SK-MEL-5 (cell line): ENCODE measurements around the gene CCDC192. TPM values are rescaled to one million over a fixed set of nuclear protein-coding genes. Genes with fewer than 3 reads are reported as not detected.

ENCODE experiments used
- DNase-seq: peaks from one replicate; pipeline ENCODE4 v3.0.0-alpha.2; 2016; ENCODE audit warnings: low read depth, low spot score
- in situ Hi-C: cut with HindIII; loops from 2 replicates; pipeline ENCODE4 v1.10.0; 2016; ENCODE audit warnings: low sequenced_read_pairs, high pct_unique_total_duplicates, low pct_unique_long_range_greater_than_20kb
- total RNA-seq: library from RNA; depleted of rRNA; stranded (reverse); fragments of >200 nt; shearing (Covaris generic); gene quantifications from 2 replicates; pipeline ENCODE4 v1.2.3, GENCODE V29; 2014

CCDC192 gene
- total RNA-seq, 1 experiment from 2014 or later: not detected

DNA sequence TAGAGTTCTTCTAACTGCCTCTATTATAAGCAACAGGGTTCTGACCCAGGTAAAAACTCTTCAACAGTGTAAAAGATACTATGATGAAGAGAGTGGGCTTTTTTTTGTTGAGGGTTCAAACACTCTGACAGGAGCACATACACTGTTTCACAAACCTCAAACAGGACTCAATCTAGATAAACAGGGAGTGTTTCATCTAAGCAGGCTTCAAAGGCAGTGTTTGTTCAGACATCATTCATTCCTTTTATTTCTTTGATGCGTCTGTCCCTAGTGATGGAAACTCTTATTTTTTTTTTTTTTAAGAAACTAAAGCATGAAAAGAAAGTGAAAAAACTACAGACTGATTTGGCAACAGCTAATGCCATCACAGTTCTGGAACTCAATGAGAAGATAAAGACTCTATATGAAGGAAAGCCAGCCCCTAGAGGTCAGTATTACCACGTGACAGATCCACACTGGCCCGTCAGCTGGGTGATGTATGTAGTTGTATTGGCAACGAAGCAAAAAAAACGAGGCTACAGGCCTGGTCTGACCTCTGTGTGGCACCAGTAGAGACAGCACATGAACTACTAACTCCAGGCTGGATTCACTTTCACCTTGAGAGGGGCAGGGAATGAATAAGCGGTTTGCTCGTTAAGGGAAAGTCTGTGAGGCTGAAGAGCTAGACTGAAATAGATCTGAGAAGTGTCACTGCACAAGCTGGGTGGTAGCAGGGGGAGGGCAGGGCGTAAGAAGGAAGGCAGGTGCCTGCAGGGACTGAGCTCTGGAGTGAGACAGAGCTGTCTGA is 172.2 kb downstream of the CCDC192 start:
- in situ Hi-C loops: no loop called here
- DNase-seq: peak; percentile 78

DNA sequence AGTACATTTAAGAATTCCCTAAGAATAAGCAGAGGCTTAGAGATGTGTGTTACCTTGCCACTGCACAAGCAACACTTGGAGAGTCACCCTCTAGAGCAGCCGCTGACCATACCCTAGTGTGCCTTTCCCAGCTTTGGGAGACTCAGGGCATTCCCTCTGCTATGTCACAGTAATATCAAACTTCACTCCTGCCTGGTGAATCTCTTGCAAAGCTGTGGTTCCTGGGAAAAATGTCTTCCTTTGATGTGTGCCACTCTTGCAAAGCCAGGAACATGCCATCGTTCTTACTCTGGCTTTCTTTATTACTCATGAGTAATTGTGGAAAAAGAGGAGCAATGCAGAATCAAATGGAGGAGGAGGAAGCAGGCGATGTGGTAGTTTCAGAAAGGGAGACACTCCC is 173.2 kb downstream of the CCDC192 start:
- DNase-seq: no peak
- in situ Hi-C loops: no loop called here

DNA sequence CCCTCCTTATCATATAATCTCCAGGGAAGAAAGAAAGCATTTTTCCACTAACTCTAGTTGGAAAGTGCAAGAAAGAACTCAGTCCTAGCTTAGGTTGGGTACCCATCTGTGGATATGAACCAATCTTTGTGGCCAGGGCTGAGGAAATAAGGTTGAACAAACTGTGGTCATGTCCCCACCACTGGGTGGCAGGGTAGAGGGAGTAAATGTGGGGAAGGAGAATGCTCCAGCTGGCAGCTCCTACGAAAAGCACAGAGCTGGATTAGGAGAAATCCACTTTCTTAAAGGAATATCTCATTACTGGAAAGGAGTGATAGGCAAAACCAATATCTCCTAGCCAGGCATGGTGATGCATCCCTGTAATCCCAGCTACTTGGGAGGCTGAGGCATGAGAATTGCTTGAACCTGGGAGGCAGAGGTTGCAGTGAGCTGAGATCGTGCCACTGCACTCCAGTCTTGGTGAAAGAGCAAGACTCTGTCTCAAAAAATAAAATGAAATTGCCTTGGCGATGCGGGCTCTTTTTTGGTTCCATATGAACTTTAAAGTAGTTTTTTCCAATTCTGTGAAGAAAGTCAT is 175.1 kb downstream of the CCDC192 start:
- in situ Hi-C loops: no loop called here
- peak; percentile 80 for DNase-seq

DNA sequence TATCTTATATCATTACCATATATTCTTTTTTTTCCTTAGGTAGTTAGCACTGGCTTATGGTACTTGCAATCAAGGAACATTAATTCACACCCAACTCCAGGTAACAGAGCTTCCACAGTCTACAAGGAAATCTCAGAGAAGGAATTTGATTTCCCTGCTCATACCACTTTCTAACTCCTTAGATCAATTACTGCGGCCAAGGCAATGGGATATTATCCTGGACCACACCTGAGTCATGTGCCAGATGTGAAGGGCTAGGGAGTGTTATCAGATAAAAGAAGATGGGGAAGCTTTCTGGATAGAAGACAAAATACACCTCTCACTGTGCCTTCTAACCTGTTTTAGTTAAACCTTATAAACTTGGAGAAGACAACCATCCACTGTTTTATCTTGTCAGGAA is 181.2 kb downstream of the CCDC192 start:
- in situ Hi-C loops: no loop called here
- DNase-seq: no peak

DNA sequence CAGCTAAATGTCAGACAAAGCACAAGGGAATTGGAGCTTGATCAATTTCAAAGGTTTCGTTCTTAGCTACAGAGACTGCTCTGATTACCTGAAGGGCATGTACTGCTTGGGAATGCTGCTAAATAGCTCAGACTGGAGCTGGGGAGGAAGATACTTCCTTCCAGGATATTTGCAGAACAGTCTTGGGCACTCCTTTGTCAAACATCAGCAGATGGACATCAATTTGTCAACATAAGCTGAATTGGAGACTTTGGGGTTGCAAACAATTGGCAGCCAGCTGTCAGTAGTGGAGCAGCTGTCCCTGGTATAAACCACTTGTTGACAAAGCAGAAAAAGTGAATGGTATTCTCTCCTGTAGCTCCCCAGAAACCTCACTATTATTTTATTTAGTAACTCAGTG is 182.0 kb downstream of the CCDC192 start:
- in situ Hi-C loops: no loop called here
- DNase-seq: no peak

DNA sequence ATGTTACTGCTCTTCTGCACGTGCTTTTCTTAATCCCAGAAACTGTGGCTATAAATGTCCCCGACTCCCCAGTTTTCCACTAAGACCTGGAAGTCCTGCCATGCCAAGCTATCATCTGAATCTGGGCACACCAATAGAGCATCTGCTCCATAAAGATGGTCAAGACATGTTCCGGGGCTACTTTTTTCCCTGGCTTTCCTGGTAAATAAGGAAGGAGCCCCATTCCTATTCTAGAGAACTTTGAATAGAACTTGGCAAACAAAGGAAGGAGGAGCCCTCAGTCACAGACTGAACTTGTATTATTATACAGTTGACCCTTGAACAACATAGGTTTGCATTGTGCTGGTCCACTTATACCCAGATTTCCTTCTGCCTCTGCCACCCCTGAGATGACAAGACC is 182.9 kb downstream of the CCDC192 start:
- DNase-seq: no peak
- in situ Hi-C loops: no loop called here

DNA sequence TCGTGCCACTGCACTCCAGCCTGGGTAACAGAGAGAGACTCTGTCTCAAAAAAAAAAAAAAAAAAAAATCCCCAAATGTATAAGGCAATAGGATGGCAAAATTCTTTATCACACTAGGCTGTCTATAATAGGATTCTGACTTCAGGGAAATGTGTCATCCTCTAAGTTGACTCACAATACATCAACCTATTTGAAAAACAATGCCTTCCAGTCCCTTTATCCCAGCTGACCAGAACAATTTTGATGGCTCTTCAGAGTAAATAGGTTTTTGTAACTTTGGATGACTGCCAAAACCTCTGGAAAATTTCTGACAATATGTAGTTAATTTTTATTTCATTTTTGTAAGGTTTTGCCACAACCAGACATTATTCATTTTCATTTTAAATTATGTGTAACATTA is 184.1 kb downstream of the CCDC192 start:
- DNase-seq: no peak

DNA sequence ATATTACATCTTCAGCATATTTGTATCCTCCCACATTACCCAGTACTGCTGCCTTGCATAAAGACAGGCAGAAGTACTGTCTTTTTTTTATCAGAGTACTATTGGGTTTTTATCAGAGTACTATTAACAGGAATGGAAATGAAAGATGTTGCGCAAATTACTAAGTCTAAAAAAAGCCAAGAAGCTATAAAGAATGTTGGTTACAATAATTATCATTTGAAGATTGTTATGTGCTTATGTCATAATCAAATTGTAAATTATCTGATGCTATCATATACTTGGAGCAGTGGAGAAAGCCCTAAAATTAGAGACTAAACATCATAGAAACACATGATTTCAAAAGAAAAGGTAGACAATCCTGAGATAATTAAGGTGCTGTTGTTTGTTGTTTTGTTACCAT is 188.8 kb downstream of the CCDC192 start:
- in situ Hi-C loops: no loop called here
- DNase-seq: no peak

More for the DNA sequence above, 184.1 kb downstream of the CCDC192 start:
- in situ Hi-C loops: no loop called here

DNA sequence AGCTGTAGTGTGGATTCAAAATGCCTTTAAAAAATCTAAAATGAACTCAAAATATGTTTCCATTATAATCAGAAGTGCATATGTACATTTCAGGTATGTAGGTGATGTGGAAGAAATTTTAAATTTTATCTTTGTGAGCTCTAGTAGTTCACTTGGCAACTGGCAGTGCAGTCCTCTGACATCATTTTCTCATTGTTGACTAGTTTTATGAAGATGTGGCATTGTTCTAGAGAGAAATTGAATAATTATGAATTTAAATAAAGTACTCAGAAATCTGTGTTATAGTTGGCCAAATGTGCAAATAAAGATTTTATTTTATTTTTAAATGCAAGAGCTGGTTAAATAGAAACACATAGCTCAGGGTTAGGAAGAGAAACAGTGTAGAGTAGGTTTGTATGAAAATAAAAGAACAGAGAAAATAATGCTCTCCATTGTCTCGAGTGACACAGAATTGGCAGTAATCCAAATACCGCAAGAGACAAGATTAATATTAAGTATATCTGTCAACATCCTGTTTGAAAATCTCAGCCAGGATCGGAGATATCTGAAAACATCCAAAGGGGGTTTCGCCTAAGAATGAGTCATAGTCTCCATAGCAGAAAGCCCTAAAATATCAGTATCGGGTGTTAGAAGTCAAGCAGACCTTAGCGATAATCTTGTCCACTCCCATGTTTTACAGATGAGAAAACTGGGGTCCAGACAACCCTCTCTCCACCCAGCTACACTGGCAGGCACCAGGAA is 189.4 kb downstream of the CCDC192 start:
- DNase-seq: peak; percentile 83
- in situ Hi-C loops: no loop called here

DNA sequence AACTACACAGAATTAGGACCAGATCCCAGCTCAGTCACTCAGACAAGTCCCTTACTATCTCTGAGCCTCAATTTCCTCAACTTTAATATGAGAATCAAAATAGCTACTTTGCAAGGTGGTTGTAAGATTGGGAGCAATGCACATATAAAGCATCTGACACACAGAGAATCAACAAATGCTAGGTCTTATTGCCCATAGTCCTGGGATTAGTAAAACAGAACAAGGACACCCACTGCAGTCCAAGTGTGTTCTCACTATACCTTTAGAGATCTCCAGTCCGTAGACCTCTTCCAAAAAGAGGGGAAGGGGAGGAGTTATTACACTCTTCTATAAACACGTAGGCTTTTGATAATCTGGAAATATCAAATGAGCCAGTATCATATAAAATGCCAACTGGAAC is 190.0 kb downstream of the CCDC192 start:
- in situ Hi-C loops: no loop called here
- no peak for DNase-seq

DNA sequence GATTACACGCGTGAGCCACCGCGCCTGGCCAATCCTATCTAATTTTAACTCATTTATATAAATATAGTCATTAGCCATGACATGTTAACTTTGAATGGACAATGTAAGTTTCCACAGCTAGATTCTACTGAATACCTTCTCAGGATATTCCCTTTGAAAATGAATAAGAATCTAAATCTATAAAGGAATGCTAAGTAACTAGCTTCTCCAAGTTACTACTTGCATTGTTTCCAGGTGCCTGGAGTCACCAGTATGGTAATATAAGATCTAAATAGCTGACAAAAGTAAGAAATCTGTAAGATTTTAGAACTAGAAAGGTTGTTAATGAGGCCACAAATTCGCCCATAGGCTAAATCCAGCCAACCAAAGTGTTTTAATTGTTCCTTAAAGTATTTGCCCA is 191.3 kb downstream of the CCDC192 start:
- no peak for DNase-seq
- in situ Hi-C loops: no loop called here

DNA sequence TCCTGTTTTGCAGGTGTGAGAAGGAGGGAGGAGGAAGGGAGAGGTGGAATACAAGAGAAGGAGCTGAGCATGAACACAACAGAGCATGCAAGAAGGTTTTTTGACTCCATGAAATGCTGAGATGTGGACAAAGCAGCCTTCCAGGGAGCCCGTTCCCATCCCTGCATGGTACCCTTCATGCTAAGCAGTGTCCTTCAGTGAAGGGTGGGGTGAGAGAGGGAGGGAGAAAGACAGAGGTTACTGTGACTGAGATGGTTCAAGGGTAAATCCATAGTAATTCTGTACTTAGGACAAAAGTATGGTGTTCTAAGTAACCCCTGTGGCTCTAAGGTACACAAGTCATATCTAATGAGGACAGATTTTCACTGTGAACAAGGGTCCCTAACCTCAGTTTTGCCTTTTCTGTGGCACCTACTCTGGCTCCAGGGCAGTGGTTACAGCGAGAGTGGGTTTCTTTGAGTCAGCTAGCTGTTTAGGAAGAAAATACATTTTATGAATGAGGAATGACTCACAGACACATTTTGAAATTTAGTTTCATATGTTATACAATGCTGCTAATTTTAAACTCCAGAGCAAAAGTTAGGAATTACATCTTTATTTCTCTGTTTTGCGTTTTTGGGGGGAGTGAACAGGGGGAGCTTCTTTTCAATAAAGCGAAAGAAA is 195.5 kb downstream of the CCDC192 start:
- in situ Hi-C loops: no loop called here
- DNase-seq: no peak

DNA sequence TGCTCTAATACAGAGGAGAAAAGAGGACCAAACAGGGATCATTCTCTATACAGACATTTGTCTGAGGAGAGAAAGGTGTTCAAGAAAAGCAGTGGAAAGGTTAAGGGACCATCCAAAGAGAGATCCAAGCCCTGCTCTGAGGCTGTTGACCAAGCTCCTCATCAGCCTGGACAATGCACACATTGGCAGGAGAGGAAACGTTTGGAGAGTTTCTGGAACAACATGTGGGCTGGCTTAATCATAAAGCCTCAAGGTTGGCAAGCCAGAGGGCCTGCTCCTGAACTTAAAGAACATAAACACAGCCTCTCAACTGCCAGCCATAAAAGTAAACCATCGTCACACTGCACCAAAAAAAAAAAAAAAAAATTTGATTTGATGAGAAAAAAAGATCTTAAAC is 196.0 kb downstream of the CCDC192 start:
- in situ Hi-C loops: no loop called here
- DNase-seq: no peak

DNA sequence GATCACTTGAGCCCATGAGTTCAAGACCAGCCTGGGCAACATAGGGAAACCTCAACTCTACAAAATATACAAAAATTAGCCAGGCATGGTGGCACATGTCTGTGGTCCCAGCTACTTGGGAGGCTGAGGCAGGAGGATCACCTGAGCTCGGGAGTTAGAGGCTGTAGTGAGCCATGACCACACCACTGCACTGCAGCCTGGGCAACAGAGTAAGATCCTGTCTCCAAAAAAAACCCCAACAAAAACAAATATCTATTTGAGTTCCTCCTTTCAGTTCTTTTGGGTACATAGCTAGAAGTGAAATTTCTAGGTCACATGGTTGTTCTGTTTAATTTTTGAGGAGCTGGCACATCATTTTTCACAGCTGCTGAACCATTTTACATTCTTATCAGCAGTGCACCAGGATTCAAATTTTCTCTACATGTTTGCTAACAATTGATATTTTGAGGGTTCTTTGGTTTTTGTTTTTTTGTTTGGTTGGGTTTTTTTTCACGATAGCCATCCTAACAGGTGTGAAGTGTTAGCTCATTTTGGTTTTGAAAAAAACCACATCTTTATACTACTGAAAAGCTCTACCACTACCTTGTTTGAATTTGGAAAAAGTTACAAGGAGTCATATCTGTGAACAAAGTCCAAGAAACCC is 203.5 kb downstream of the CCDC192 start:
- in situ Hi-C loops: no loop called here
- no peak for DNase-seq

DNA sequence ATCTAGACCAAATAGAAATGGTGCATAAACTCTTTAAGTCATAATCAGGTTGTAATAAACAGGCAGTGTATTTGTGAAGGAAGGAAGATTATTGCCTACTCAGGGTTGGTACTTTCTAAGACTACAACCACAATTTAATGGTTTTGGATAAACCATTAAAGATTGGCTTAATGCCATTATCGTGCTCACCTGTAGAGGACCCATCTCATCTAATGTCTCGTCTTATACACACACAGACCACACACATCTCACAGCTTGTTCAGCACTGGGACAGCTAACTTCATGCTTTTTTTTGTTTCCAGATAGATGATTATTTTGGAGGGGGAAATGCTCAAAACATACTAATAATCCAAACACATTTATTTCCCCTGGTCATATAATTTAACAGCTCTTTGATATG is 204.7 kb downstream of the CCDC192 start:
- in situ Hi-C loops: no loop called here
- DNase-seq: no peak

DNA sequence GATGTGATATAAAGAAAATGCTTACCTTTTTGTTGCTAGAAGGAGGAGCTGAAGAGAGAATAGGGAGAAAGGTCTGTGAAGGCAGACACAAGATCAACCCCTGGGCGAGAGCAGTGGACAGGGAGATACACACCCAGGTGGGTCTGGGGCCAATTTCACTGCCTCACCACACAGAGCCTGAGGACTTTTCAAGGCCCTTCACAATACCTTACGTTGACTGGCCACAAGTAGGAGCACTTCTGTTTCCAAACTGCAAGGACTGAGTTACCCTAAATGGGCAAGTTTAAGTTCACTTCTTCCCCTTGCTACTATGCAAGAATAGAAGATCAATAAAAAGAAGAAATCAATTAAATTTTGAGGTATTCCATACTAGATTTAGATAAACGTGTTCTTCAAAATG is 205.9 kb downstream of the CCDC192 start:
- in situ Hi-C loops: no loop called here
- peak; percentile 78 for DNase-seq

DNA sequence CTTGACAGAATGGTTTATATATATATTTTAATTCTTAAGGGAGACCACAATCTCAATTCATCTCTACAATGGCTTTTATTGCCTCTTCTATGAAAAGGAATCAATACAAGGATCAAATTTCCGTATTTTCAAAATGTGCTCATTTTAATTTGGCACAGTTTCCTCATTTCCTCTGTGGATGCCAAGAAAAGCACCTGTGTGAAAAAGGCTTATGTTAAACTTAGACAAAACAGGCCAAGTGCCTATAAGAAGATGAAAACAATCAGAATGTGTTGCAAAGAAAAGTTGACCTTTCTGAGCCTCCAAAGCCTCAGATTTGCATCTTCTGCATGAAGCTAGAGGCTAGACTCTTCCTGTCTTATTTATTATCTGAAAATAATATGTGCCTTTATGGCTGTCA is 206.6 kb downstream of the CCDC192 start:
- in situ Hi-C loops: no loop called here

More for the DNA sequence above, 206.6 kb downstream of the CCDC192 start:
- DNase-seq: no peak
